ENCODE data around the gene OR4D11. TPM values are rescaled to one million over a fixed set of nuclear protein-coding genes. Genes with fewer than 3 reads are reported as not detected.

OR4D11 gene
- total and polyA plus RNA-seq, 2 donors (not counting 3 experiments of a cell fraction or from before 2014, with no cell fraction given), result not detected

DNA sequence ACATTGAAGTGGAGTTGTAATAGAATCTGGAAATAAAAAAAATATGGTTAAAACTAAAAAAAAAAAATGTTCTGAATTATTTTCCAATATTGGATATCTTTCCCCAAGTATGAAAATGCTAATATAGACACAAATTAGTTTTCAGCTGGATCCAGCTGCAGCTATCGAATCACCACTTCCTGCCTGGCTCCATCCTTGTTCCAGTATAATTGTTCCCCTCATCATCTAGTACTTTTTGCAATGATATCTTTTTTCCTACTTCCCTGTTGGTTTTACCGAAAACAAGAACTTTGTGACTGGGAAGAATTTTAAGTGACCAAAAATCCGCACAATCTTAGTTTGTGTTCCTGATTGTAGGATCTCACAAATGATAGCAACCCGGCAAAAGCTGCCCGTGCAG lies 17.4 kb downstream of the OR4D11 start:
- H3K27ac ChIP-seq (ENCODE audit: insufficient read depth, low read depth, low read length), result no peak overlapping the region
- FAIRE-seq, result no peak

More for the DNA sequence above, 17.4 kb downstream of the OR4D11 start:
- no peaks in the 10 kb centered on the region for H4K20me1 ChIP-seq (replicated peaks; ENCODE audit: control insufficient read depth, extremely low read depth, insufficient read depth, low read length)
- no peaks in the 10 kb centered on the region for H3K79me2 ChIP-seq (ENCODE audit: control insufficient read depth, insufficient read depth, low read length)
- no peaks in the 10 kb centered on the region for H3K36me3 ChIP-seq (ENCODE audit: control insufficient read depth in 2 of 2, extremely low read depth in 1 of 2, insufficient read depth in 2 of 2, low read length in 2 of 2)
- TF ChIP-seq MAX (IDR thresholded peaks at IDR 0.05; ENCODE audit: insufficient read depth, insufficient read length) (no peak), FOS (IDR thresholded peaks at IDR 0.05; ENCODE audit: borderline replicate concordance, insufficient read depth, low read length) (no peak), MYC (IDR thresholded peaks at IDR 0.05; ENCODE audit: low read depth, low read length) (no peak), POLR2AphosphoS5 (IDR thresholded peaks at IDR 0.05; ENCODE audit: insufficient read depth, low read depth, low read length) (no peak), GATA2 (IDR thresholded peaks at IDR 0.05; ENCODE audit: insufficient read depth, insufficient read length, low read depth, low read length) (no peak), EZH2 (IDR thresholded peaks at IDR 0.05; ENCODE audit: borderline replicate concordance, low read depth, low read length, severe bottlenecking) (no peak), POLR2A (IDR thresholded peaks at IDR 0.05; ENCODE audit: low read depth, low read length) (no peak), JUN (IDR thresholded peaks at IDR 0.05; ENCODE audit: borderline replicate concordance, insufficient read depth, insufficient read length, low read depth) (no peak)
- TF ChIP-seq, protein P1, sequence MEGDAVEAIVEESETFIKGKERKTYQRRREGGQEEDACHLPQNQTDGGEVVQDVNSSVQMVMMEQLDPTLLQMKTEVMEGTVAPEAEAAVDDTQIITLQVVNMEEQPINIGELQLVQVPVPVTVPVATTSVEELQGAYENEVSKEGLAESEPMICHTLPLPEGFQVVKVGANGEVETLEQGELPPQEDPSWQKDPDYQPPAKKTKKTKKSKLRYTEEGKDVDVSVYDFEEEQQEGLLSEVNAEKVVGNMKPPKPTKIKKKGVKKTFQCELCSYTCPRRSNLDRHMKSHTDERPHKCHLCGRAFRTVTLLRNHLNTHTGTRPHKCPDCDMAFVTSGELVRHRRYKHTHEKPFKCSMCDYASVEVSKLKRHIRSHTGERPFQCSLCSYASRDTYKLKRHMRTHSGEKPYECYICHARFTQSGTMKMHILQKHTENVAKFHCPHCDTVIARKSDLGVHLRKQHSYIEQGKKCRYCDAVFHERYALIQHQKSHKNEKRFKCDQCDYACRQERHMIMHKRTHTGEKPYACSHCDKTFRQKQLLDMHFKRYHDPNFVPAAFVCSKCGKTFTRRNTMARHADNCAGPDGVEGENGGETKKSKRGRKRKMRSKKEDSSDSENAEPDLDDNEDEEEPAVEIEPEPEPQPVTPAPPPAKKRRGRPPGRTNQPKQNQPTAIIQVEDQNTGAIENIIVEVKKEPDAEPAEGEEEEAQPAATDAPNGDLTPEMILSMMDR (IDR thresholded peaks at IDR 0.05; ENCODE audit: extremely low read depth in 1 of 2, insufficient read depth in 1 of 2, low read depth in 1 of 2, low read length in 2 of 2), result no peak
- ChIA-PET CTCF (no interaction called here), POLR2A (no interaction called here)
- H3K4me3 ChIP-seq (replicated peaks in 1 of 3; ENCODE audit: insufficient read depth in 1 of 3, low read depth in 1 of 3, low read length in 3 of 3), result no peak overlapping the region
- H3K4me1 ChIP-seq (ENCODE audit: control insufficient read depth, extremely low read depth, insufficient read depth, low read length), result no peaks in the 10 kb centered on the region
- dilution Hi-C loops (cut with MboI; ENCODE audit: extremely low pct_ligation_motif_present, low sequenced_read_pairs) (no loop called here), intact Hi-C loops (cut with micrococcal nuclease) (no loop called here)
- H3K9me3 ChIP-seq (replicated peaks; ENCODE audit: control insufficient read depth, insufficient read depth, low read length), result no peaks in the 10 kb centered on the region
- H3K9me1 ChIP-seq (replicated peaks; ENCODE audit: control insufficient read depth, extremely low read depth, insufficient read depth, low read length), result no peaks in the 10 kb centered on the region
- DNase-seq (ENCODE audit: low read depth, low spot score), result no peak
- BruUV-seq (replicated peaks), result no TSS peak
- no peak overlapping the region for H2AFZ ChIP-seq (ENCODE audit: low read depth, low read length)
- no peak overlapping the region for H3K4me2 ChIP-seq (ENCODE audit: insufficient read depth, low read length)
- no peak overlapping the region for H3K9ac ChIP-seq (replicated peaks; ENCODE audit: extremely low read depth, insufficient read depth, low read length)
- H3K27me3 ChIP-seq (ENCODE audit: control insufficient read depth in 2 of 2, insufficient read depth in 2 of 2, low read length in 2 of 2), result peaks cover 7 to 9% of the 10 kb centered on the region in 2 experiments
